Choroid plexus epithelial cell (primary cell): ENCODE measurements around the gene MYO1G.
A peak's percentile ranks its signal among the peaks of the same experiment; 100 is the strongest.

Experiments used
- DNase-seq: peaks from one replicate; pipeline ENCODE4 v3.0.0-alpha.2; 2010; ENCODE audit warnings: low read depth
- H3K4me3 ChIP-seq: 2 replicates; pipeline ENCODE4 v1.5.1; 2011; ENCODE audit warnings: low read depth, mild to moderate bottlenecking, control low read depth, low read length, moderate library complexity
- CTCF ChIP-seq: conservative IDR thresholded peaks from 2 replicates; pipeline ENCODE4 v1.5.1; 2011; ENCODE audit warnings: low read depth, mild to moderate bottlenecking, control low read depth, inconsistent platforms, low read length, moderate library complexity

MYO1G gene

GRCh38 chr7:44989132-44989531 lies 10.3 kb upstream of the MYO1G start:
- TF ChIP-seq CTCF: no peak

GRCh38 chr7:44988701-44989100 lies 9.9 kb upstream of the MYO1G start:
- no peak for DNase-seq
- no peak overlapping the region for H3K4me3 ChIP-seq
- no peak for TF ChIP-seq CTCF

More at GRCh38 chr7:44989132-44989531, 10.3 kb upstream of the MYO1G start:
- no peak for DNase-seq
- H3K4me3 ChIP-seq: no peak overlapping the region

GRCh38 chr7:44987996-44988395 lies 9.2 kb upstream of the MYO1G start:
- no peak overlapping the region for H3K4me3 ChIP-seq
- no peak for DNase-seq
- TF ChIP-seq CTCF: no peak

GRCh38 chr7:44987457-44987856 lies 8.6 kb upstream of the MYO1G start:
- DNase-seq: no peak
- no peak overlapping the region for H3K4me3 ChIP-seq
- no peak for TF ChIP-seq CTCF

- TF ChIP-seq CTCF: no peak
- H3K4me3 ChIP-seq: peak overlapping the region; percentile 96
- peak; percentile 94 for DNase-seq
Observed at GRCh38 chr7:44986218-44987053, 7.6 kb upstream of the MYO1G start.

GRCh38 chr7:44985900-44986217 lies 7.0 kb upstream of the MYO1G start:
- TF ChIP-seq CTCF: no peak
- DNase-seq: no peak
- peak overlapping the region; percentile 96 for H3K4me3 ChIP-seq

- no peak for TF ChIP-seq CTCF
- DNase-seq: peak; percentile 16
- H3K4me3 ChIP-seq: peak overlapping the region; percentile 96
Observed at GRCh38 chr7:44985033-44985695, 6.3 kb upstream of the MYO1G start.
